CD4-positive, alpha-beta T cell treated with Interleukin-4 for 4 hours (primary cell): Measurements from ENCODE around the gene AGFG2.

ENCODE experiments used
- DNase-seq: peaks from one replicate; pipeline ENCODE4 v3.0.0-alpha.2; 2020

The AGFG2 gene

DNA sequence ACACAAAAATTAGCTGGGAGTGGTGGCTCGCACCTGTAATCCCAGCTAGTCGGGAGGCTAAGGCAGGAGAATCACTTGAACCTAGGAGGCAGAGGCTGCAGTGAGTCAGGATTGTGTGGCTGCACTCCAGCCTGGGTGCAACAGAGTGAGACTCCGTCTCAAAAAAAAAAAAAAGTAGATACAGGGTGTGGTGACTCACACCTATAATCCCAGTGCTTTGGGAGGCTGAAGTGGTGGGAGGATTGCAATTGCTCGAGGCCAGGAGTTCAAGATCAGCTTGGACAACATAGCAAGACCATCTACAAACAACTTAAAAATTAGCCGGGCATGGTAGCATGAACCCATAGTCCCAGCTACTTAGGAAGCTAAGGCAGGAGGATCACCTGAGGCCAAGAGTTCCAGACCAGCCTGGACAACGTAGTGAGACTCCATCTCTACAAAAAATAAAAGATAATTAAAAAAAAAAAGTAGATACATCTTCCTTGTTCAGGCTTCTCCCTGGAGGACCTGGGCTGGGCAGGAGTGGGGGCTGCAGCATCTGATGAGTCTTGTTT is 75.4 kb downstream of the AGFG2 start:
- DNase-seq: no peak
